Stimulated activated CD4-positive, alpha-beta T cell treated with anti-CD3 and anti-CD28 coated beads, Interleukin-15, amount 100 ng/mL, for 1 hour (primary cell): Measurements from ENCODE around the gene NOTCH4.

ENCODE experiments used
- DNase-seq, 2 donors: peaks; one replicate each; pipeline ENCODE4 v3.0.0-alpha.2; 2020; ENCODE audit warnings: low read depth in 1 of 2, low spot score in 1 of 2

The NOTCH4 gene

GRCh38 chr6:32183030-32183429 lies 40.8 kb downstream of the NOTCH4 start:
- DNase-seq: no peak

- no peak for DNase-seq
These were observed 41.3 kb downstream of the NOTCH4 start for GRCh38 chr6:32182555-32182981.

- DNase-seq: no peak
These were observed 41.8 kb downstream of the NOTCH4 start for GRCh38 chr6:32181915-32182529.

GRCh38 chr6:32181148-32181702 lies 42.6 kb downstream of the NOTCH4 start:
- no peak for DNase-seq

- no peak for DNase-seq
These were observed 44.0 kb downstream of the NOTCH4 start for GRCh38 chr6:32179766-32180405.

GRCh38 chr6:32178547-32179440 lies 45.1 kb downstream of the NOTCH4 start:
- DNase-seq: no peak

GRCh38 chr6:32177788-32178546 lies 45.9 kb downstream of the NOTCH4 start, which contains the start of gene RNF5:
TSS of gene RNF5 (plus strand) at chr6:32178405. CDS start at chr6:32178512, 107 bp downstream.
- peak; percentile 77 to 85 for DNase-seq

- DNase-seq: no peak
These were observed 46.6 kb downstream of the NOTCH4 start for GRCh38 chr6:32177183-32177787.

GRCh38 chr6:32176476-32177182 lies 47.2 kb downstream of the NOTCH4 start:
- DNase-seq: no peak

GRCh38 chr6:32175711-32176475 lies 48.0 kb downstream of the NOTCH4 start, which contains the start of gene AGPAT1:
TSS of gene AGPAT1 (minus strand) at chr6:32176084. CDS start at chr6:32171496, 4,588 bp downstream.
- peak; percentile 93 to 96 for DNase-seq

GRCh38 chr6:32175322-32175710 lies 48.6 kb downstream of the NOTCH4 start:
- no peak for DNase-seq

- no peak for DNase-seq
These were observed 49.5 kb downstream of the NOTCH4 start for GRCh38 chr6:32174416-32174815.

- DNase-seq: no peak
These were observed 50.7 kb downstream of the NOTCH4 start for GRCh38 chr6:32173051-32173727.

GRCh38 chr6:32171234-32171633 lies 52.6 kb downstream of the NOTCH4 start:
- no peak for DNase-seq

- DNase-seq: no peak
These were observed 53.6 kb downstream of the NOTCH4 start for GRCh38 chr6:32170294-32170693.

GRCh38 chr6:32168807-32169591 lies 54.9 kb downstream of the NOTCH4 start:
- no peak for DNase-seq

- no peak for DNase-seq
These were observed 55.5 kb downstream of the NOTCH4 start for GRCh38 chr6:32168350-32168749.
